Inferior parietal cortex (tissue), 1 donor: ENCODE data around the gene OBP2B.
"Not testable (repeated sequence)": the region's sequence is repeated elsewhere in the genome, so short reads cannot be mapped to it uniquely, and the experiment has no call there.

ENCODE experiments used
- DNase-seq: peaks from one replicate; pipeline ENCODE4 v3.0.0-alpha.2; 2016; ENCODE audit errors: extremely low spot score

OBP2B gene

GRCh38 chr9:133202688-133203453, 6.2 kb downstream of the OBP2B start:
- no peak for DNase-seq

- DNase-seq = no peak
Measured at GRCh38 chr9:133202145-133202513, 6.9 kb downstream of the OBP2B start.

- DNase-seq = no peak
Measured at GRCh38 chr9:133201424-133202144, 7.5 kb downstream of the OBP2B start.

- DNase-seq = no peak
Measured at GRCh38 chr9:133200631-133201030, 8.4 kb downstream of the OBP2B start.

GRCh38 chr9:133199648-133200321, 9.3 kb downstream of the OBP2B start:
- no peak for DNase-seq

GRCh38 chr9:133195029-133195428, 14.0 kb downstream of the OBP2B start:
- no peak for DNase-seq

GRCh38 chr9:133194597-133194996, 14.5 kb downstream of the OBP2B start:
- DNase-seq = no peak

GRCh38 chr9:133191989-133192388, 17.1 kb downstream of the OBP2B start:
- no peak for DNase-seq

GRCh38 chr9:133189826-133190225, 19.2 kb downstream of the OBP2B start:
- no peak for DNase-seq

GRCh38 chr9:133188843-133189180, 20.2 kb downstream of the OBP2B start:
- no peak for DNase-seq

- DNase-seq = no peak
Measured at GRCh38 chr9:133188006-133188842, 20.8 kb downstream of the OBP2B start.

- DNase-seq = no peak
Measured at GRCh38 chr9:133187561-133188005, 21.5 kb downstream of the OBP2B start.

- no peak for DNase-seq
Measured at GRCh38 chr9:133186736-133187135, 22.3 kb downstream of the OBP2B start.

- DNase-seq = peak; percentile 85
Measured at GRCh38 chr9:133184971-133185370, 24.1 kb downstream of the OBP2B start.

GRCh38 chr9:133182151-133182550, 26.9 kb downstream of the OBP2B start:
- no peak for DNase-seq

GRCh38 chr9:133181561-133181960, 27.5 kb downstream of the OBP2B start:
- no peak for DNase-seq

GRCh38 chr9:133180953-133181352, 28.1 kb downstream of the OBP2B start:
- no peak for DNase-seq

GRCh38 chr9:133173056-133173455, 36.0 kb downstream of the OBP2B start:
- DNase-seq = no peak

- no peak for DNase-seq
Measured at GRCh38 chr9:133171161-133171961, 37.7 kb downstream of the OBP2B start.

- DNase-seq = no peak
Measured at GRCh38 chr9:133170716-133171115, 38.3 kb downstream of the OBP2B start.

GRCh38 chr9:133169687-133170086, 39.4 kb downstream of the OBP2B start:
- not testable (repeated sequence) for DNase-seq
